NCI-H446 treated with DMSO at 0.1 percent for 48 hours (cell line): Measurements from ENCODE around the gene ROM1.

Source experiments
- DNase-seq: peaks from one replicate; lab custom pipeline; 2025; lab: John Stamatoyannopoulos, UW

The ROM1 gene

GRCh38 chr11:62588966-62589637, 24.0 kb upstream of the ROM1 start:
- no peak for DNase-seq

GRCh38 chr11:62591448-62592145, 21.5 kb upstream of the ROM1 start, which contains the start of gene TUT1:
TSS of gene TUT1 (minus strand) at chr11:62591523. CDS start at chr11:62591485, 38 bp downstream.
- peak; percentile 99 for DNase-seq

- DNase-seq: no peak
Observed at GRCh38 chr11:62592146-62592815, 20.8 kb upstream of the ROM1 start.

GRCh38 chr11:62592989-62593421, 20.1 kb upstream of the ROM1 start:
- DNase-seq: no peak

- no peak for DNase-seq
Observed at GRCh38 chr11:62593434-62594044, 19.5 kb upstream of the ROM1 start.

GRCh38 chr11:62595124-62595523, 17.9 kb upstream of the ROM1 start:
- no peak for DNase-seq

GRCh38 chr11:62599069-62599696, 13.9 kb upstream of the ROM1 start:
- peak; percentile 95 for DNase-seq

- no peak for DNase-seq
Observed at GRCh38 chr11:62599901-62600300, 13.2 kb upstream of the ROM1 start.

- DNase-seq: no peak
Observed at GRCh38 chr11:62600367-62601121, 12.5 kb upstream of the ROM1 start.

- no peak for DNase-seq
Observed at GRCh38 chr11:62601122-62601371, 12.0 kb upstream of the ROM1 start.

- peak; percentile 98 for DNase-seq
Observed at GRCh38 chr11:62601372-62602140, 11.5 kb upstream of the ROM1 start, which contains the start of gene MTA2. TSS of gene MTA2 (minus strand) at chr11:62601865. CDS start at chr11:62601450, 415 bp downstream.

- DNase-seq: peak; percentile 37
Observed at GRCh38 chr11:62602141-62603071, 10.7 kb upstream of the ROM1 start.

GRCh38 chr11:62603072-62603408, 10.0 kb upstream of the ROM1 start:
- no peak for DNase-seq

GRCh38 chr11:62603776-62604299, 9.2 kb upstream of the ROM1 start:
- no peak for DNase-seq

- no peak for DNase-seq
Observed at GRCh38 chr11:62604460-62605120, 8.5 kb upstream of the ROM1 start.

GRCh38 chr11:62605467-62605866, 7.6 kb upstream of the ROM1 start:
- no peak for DNase-seq

- no peak for DNase-seq
Observed at GRCh38 chr11:62605902-62606301, 7.2 kb upstream of the ROM1 start.

GRCh38 chr11:62607714-62608113, 5.3 kb upstream of the ROM1 start:
- no peak for DNase-seq

GRCh38 chr11:62608776-62609175, 4.3 kb upstream of the ROM1 start:
- DNase-seq: no peak
